Measurements from ENCODE around the gene PRKCQ.

The PRKCQ gene

DNA sequence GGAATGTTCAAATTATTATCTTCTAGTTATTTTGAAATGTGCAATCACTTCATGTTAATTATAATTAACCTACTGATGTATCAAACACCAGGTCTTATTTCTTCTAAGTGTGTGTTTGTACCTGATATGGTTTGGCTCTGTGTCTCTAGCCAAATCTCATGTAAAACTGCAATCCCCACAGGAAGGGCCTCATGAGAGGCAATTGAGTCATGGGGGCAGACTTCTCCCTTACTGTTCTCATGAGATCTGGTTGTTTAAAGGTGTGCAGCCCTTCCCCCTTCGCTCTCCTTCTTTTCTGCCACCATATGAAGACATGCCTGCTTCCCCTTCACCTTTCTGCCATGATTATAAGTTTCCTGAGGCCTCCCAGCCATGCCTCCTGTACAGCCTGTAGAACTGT, 18.6 kb upstream of the PRKCQ start:
- Histone ChIP-seq H3K36me3 (ENCODE audit: control insufficient read depth in 1 of 2, insufficient read depth in 2 of 2, low read length in 2 of 2) (no peaks in the 10 kb centered on the region), H3K9me3 (ENCODE audit: control insufficient read depth in 1 of 2, low read length in 2 of 2) (no peaks in the 10 kb centered on the region), H3K27me3 (ENCODE audit: control insufficient read depth in 1 of 2, insufficient read depth in 2 of 2, low read length in 2 of 2) (no peaks in the 10 kb centered on the region), H3K4me3 (ENCODE audit: low read depth in 1 of 2, low read length in 2 of 2) (no peak overlapping the region), H3K27ac (ENCODE audit: low read depth, low read length) (no peak overlapping the region), H3K4me1 (ENCODE audit: control insufficient read depth in 1 of 2, insufficient read depth in 2 of 2, low read length in 2 of 2) (no peaks in the 10 kb centered on the region), H3K9ac (ENCODE audit: low read depth in 1 of 2, low read length in 2 of 2) (no peak overlapping the region)

DNA sequence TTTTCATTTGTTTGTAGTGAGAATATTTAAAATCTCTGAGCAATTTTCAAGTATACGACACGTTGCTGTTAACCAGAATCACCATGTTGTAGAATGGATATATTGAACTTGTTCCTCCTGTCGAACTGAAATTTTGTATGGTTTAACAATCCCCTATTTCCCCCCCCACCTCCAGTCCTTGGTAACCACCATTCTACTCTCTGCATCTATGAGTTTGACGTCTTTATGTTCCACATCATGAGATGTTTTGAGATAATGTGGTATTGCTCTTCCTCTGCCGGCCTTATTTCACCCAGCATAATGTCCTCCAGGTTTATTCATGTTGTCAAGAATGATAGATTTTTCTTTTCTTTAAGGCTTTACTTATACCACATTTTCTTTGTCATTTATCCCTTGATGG, 17.4 kb upstream of the PRKCQ start:
- no peaks in the 10 kb centered on the region for H3K4me1 ChIP-seq (ENCODE audit: control insufficient read depth in 1 of 2, insufficient read depth in 2 of 2, low read length in 2 of 2)
- H3K9me3 ChIP-seq (ENCODE audit: control insufficient read depth in 1 of 2, low read length in 2 of 2) = no peaks in the 10 kb centered on the region
- no peak overlapping the region for H3K9ac ChIP-seq (ENCODE audit: low read depth in 1 of 2, low read length in 2 of 2)
- no peaks in the 10 kb centered on the region for H3K27me3 ChIP-seq (ENCODE audit: control insufficient read depth in 1 of 2, insufficient read depth in 2 of 2, low read length in 2 of 2)
- no peak overlapping the region for H3K4me3 ChIP-seq (ENCODE audit: low read depth in 1 of 2, low read length in 2 of 2)
- no peaks in the 10 kb centered on the region for H3K36me3 ChIP-seq (ENCODE audit: control insufficient read depth in 1 of 2, insufficient read depth in 2 of 2, low read length in 2 of 2)
- H3K27ac ChIP-seq (ENCODE audit: low read depth, low read length) = no peak overlapping the region

DNA sequence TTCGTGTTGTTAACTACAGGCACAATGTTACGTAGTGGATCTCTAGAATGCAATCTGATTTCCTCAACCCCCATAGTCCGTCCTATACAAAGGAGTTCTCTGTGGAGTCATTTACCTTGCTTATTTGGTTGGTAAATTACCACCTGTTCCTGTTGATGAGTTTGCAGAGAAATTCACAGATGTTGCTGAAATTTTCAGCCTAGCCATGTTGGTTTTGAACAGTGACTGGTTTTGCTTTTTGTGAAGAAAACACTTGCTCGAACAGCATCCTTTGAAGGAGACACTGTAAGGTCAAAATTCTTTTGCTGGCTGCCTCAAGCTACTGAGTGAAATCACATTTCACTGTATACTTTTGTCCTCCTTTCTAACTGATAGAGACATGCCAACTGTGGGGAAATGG, 15.4 kb upstream of the PRKCQ start:
- Histone ChIP-seq H3K4me3 (ENCODE audit: low read depth in 1 of 2, low read length in 2 of 2) (no peak overlapping the region), H3K9me3 (ENCODE audit: control insufficient read depth in 1 of 2, low read length in 2 of 2) (no peaks in the 10 kb centered on the region), H3K4me1 (ENCODE audit: control insufficient read depth in 1 of 2, insufficient read depth in 2 of 2, low read length in 2 of 2) (no peaks in the 10 kb centered on the region), H3K27ac (ENCODE audit: low read depth, low read length) (no peak overlapping the region), H3K27me3 (ENCODE audit: control insufficient read depth in 1 of 2, insufficient read depth in 2 of 2, low read length in 2 of 2) (no peaks in the 10 kb centered on the region), H3K9ac (ENCODE audit: low read depth in 1 of 2, low read length in 2 of 2) (no peak overlapping the region), H3K36me3 (ENCODE audit: control insufficient read depth in 1 of 2, insufficient read depth in 2 of 2, low read length in 2 of 2) (no peaks in the 10 kb centered on the region)

DNA sequence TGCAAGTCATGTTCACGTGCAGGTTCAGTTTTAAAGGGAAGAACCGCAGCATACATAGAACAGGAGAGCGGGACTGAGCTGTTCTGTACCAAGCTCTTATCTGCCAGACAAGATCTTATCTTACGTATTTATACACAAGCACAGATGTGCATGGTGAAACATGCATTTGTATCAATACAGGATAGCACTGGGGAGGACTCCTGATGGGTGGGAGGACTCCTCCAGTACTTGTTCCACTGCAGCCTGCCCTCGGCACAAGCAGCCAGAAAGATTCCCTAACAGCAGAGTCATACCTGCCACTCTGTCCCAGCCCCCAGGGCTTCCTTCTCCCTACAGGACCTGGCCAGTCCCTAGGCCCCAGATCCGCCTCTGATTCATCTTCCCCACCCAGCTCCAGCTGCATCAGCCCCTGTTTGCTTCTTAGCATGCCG, 13.2 kb upstream of the PRKCQ start:
- Histone ChIP-seq H3K27ac (ENCODE audit: low read depth, low read length) (no peak overlapping the region), H3K36me3 (ENCODE audit: control insufficient read depth in 1 of 2, insufficient read depth in 2 of 2, low read length in 2 of 2) (no peaks in the 10 kb centered on the region)

DNA sequence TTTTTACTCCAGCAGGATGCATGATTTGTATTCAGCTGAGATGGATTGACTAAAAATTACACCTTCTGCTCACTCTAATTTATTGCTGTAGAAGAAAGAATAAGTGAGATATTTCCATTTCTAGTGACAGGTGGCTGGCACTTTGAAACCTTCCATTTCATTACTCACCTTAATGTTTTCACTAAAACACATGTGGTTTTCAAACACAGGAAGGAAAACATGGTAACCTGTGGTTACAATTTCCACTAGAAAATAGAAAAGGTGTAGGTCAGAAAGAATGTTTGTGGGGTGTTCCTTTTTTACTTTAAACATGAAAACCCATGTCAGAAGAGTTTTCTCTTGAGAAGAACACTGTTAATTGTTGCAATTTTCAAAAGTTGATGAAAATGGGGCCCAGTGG, 12.0 kb upstream of the PRKCQ start:
- no peaks in the 10 kb centered on the region for H3K9me3 ChIP-seq (ENCODE audit: control insufficient read depth in 1 of 2, low read length in 2 of 2)

More for the DNA sequence above, 13.2 kb upstream of the PRKCQ start:
- Histone ChIP-seq H3K9me3 (ENCODE audit: control insufficient read depth in 1 of 2, low read length in 2 of 2) (no peaks in the 10 kb centered on the region), H3K27me3 (ENCODE audit: control insufficient read depth in 1 of 2, insufficient read depth in 2 of 2, low read length in 2 of 2) (no peaks in the 10 kb centered on the region), H3K9ac (ENCODE audit: low read depth in 1 of 2, low read length in 2 of 2) (no peak overlapping the region), H3K4me1 (ENCODE audit: control insufficient read depth in 1 of 2, insufficient read depth in 2 of 2, low read length in 2 of 2) (no peaks in the 10 kb centered on the region), H3K4me3 (ENCODE audit: low read depth in 1 of 2, low read length in 2 of 2) (no peak overlapping the region)

DNA sequence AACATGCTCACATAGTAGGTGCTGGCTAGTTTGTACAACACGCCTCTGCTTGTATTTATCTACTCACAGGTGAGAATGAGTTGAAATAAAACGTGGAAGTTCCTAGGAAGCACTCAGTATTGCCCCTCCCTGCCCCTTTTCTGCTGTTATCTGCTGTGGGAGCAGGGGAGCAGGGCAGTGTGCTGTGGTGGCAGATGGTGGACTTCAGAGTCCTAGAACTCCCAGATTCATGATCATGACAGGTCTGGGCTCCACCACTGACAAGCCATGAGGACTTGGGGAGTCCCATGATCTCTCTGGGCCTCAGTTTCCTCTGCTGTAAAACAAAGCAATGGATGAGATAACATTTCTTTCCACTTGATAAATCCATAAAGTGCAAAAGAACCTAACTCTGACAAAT, 11.6 kb upstream of the PRKCQ start:
- H3K4me3 ChIP-seq (ENCODE audit: low read depth in 1 of 2, low read length in 2 of 2) = no peak overlapping the region
- H3K27me3 ChIP-seq (ENCODE audit: control insufficient read depth in 1 of 2, insufficient read depth in 2 of 2, low read length in 2 of 2) = no peaks in the 10 kb centered on the region
- no peaks in the 10 kb centered on the region for H3K36me3 ChIP-seq (ENCODE audit: control insufficient read depth in 1 of 2, insufficient read depth in 2 of 2, low read length in 2 of 2)
- H3K4me1 ChIP-seq (ENCODE audit: control insufficient read depth in 1 of 2, insufficient read depth in 2 of 2, low read length in 2 of 2) = no peaks in the 10 kb centered on the region
- H3K9me3 ChIP-seq (ENCODE audit: control insufficient read depth in 1 of 2, low read length in 2 of 2) = no peaks in the 10 kb centered on the region
- H3K27ac ChIP-seq (ENCODE audit: low read depth, low read length) = no peak overlapping the region
- no peak overlapping the region for H3K9ac ChIP-seq (ENCODE audit: low read depth in 1 of 2, low read length in 2 of 2)

More for the DNA sequence above, 12.0 kb upstream of the PRKCQ start:
- Histone ChIP-seq H3K4me1 (ENCODE audit: control insufficient read depth in 1 of 2, insufficient read depth in 2 of 2, low read length in 2 of 2) (no peaks in the 10 kb centered on the region), H3K9ac (ENCODE audit: low read depth in 1 of 2, low read length in 2 of 2) (no peak overlapping the region), H3K36me3 (ENCODE audit: control insufficient read depth in 1 of 2, insufficient read depth in 2 of 2, low read length in 2 of 2) (no peaks in the 10 kb centered on the region), H3K27me3 (ENCODE audit: control insufficient read depth in 1 of 2, insufficient read depth in 2 of 2, low read length in 2 of 2) (no peaks in the 10 kb centered on the region), H3K27ac (ENCODE audit: low read depth, low read length) (no peak overlapping the region), H3K4me3 (ENCODE audit: low read depth in 1 of 2, low read length in 2 of 2) (no peak overlapping the region)

DNA sequence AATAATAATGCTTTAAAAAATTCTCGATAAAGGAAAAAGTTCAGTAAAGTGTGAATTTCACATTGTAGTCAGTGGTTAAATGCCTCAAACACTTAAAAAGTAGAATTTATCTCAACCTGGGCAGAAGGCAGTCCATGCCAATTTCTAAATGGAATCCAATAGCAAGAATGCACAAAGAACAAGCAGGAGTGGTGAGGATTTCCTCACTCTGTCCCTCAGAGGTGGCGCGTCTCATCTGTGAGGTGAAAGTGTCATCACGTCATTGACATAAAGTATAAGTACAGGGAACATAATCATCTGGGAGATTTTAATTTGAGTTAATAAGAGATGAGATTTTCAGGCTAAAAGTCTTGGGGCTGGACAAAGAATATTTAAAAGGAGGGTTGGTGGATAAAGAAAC, 10.0 kb upstream of the PRKCQ start:
- H3K27me3 ChIP-seq (ENCODE audit: control insufficient read depth in 1 of 2, insufficient read depth in 2 of 2, low read length in 2 of 2) = no peaks in the 10 kb centered on the region
- no peak overlapping the region for H3K9ac ChIP-seq (ENCODE audit: low read depth in 1 of 2, low read length in 2 of 2)
- H3K27ac ChIP-seq (ENCODE audit: low read depth, low read length) = no peak overlapping the region
- no peaks in the 10 kb centered on the region for H3K4me1 ChIP-seq (ENCODE audit: control insufficient read depth in 1 of 2, insufficient read depth in 2 of 2, low read length in 2 of 2)
- H3K4me3 ChIP-seq (ENCODE audit: low read depth in 1 of 2, low read length in 2 of 2) = no peak overlapping the region
- no peaks in the 10 kb centered on the region for H3K36me3 ChIP-seq (ENCODE audit: control insufficient read depth in 1 of 2, insufficient read depth in 2 of 2, low read length in 2 of 2)
- H3K9me3 ChIP-seq (ENCODE audit: control insufficient read depth in 1 of 2, low read length in 2 of 2) = no peaks in the 10 kb centered on the region

DNA sequence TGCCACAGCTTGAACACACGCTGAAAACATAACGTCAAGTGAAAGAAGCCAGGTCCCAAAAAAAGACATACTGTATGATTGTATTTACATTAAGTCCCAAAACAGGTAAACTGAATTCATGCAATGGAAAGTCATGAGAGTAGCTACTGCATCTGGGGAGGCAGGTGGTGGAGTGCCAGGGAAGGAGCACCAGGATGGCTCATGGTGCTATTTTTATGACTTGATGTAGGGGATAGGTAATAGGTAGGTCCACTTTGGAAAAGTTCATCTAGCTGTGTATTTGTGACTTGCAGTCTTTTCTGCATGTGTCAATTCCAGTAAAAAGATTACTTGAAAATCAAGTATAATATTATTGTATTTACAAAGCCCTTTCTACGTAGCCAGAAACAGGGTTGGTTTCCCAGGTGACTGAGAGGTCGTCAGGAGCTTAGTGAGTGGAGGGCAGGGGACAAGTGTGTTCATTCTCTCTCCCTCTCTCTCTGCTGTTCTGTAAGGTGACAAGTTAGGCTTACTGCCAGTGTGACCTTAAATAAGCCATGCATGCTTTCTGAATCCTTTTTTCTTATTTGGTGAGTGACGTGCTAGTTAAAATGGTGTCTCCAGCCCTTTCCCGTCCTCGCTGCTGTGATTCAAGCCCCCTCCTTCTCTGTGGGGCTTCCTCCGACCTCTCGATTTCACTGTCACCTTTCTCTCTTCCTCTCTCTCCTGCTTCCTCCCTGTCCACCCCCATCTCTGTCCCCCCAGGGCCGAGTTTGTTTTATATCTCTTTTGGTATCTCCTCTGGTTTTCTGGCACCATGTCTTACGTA, 9.4 kb upstream of the PRKCQ start:
- no peak overlapping the region for H3K9ac ChIP-seq (ENCODE audit: low read depth in 1 of 2, low read length in 2 of 2)
- no peaks in the 10 kb centered on the region for H3K4me1 ChIP-seq (ENCODE audit: control insufficient read depth in 1 of 2, insufficient read depth in 2 of 2, low read length in 2 of 2)
- no peaks in the 10 kb centered on the region for H3K9me3 ChIP-seq (ENCODE audit: control insufficient read depth in 1 of 2, low read length in 2 of 2)
- H3K27me3 ChIP-seq (ENCODE audit: control insufficient read depth in 1 of 2, insufficient read depth in 2 of 2, low read length in 2 of 2) = no peaks in the 10 kb centered on the region
- no peaks in the 10 kb centered on the region for H3K36me3 ChIP-seq (ENCODE audit: control insufficient read depth in 1 of 2, insufficient read depth in 2 of 2, low read length in 2 of 2)
- H3K4me3 ChIP-seq (ENCODE audit: low read depth in 1 of 2, low read length in 2 of 2) = no peak overlapping the region
- no peak overlapping the region for H3K27ac ChIP-seq (ENCODE audit: low read depth, low read length)

DNA sequence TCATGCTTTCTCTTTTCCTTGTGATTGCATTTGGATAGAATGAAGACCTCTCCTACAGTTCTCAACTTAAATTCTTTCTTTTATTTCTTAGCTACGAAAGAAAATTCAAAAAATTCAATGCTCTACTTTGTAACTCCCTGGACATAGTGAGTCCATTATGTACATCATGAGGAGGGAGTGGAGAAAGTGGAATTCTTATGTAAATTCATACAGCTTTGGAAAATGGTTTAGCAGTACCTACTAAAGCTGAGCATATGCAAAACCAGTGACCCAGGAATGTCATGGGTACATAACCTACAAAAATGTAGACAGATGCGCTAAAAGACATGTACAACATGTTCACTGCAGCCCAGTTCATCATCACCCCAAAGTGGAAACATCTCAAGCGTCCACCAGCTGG, 8.8 kb upstream of the PRKCQ start:
- no peaks in the 10 kb centered on the region for H3K4me1 ChIP-seq (ENCODE audit: control insufficient read depth in 1 of 2, insufficient read depth in 2 of 2, low read length in 2 of 2)
- no peaks in the 10 kb centered on the region for H3K9me3 ChIP-seq (ENCODE audit: control insufficient read depth in 1 of 2, low read length in 2 of 2)
- H3K27ac ChIP-seq (ENCODE audit: low read depth, low read length) = no peak overlapping the region
- no peaks in the 10 kb centered on the region for H3K36me3 ChIP-seq (ENCODE audit: control insufficient read depth in 1 of 2, insufficient read depth in 2 of 2, low read length in 2 of 2)
- H3K9ac ChIP-seq (ENCODE audit: low read depth in 1 of 2, low read length in 2 of 2) = no peak overlapping the region
- H3K4me3 ChIP-seq (ENCODE audit: low read depth in 1 of 2, low read length in 2 of 2) = no peak overlapping the region
- no peaks in the 10 kb centered on the region for H3K27me3 ChIP-seq (ENCODE audit: control insufficient read depth in 1 of 2, insufficient read depth in 2 of 2, low read length in 2 of 2)

DNA sequence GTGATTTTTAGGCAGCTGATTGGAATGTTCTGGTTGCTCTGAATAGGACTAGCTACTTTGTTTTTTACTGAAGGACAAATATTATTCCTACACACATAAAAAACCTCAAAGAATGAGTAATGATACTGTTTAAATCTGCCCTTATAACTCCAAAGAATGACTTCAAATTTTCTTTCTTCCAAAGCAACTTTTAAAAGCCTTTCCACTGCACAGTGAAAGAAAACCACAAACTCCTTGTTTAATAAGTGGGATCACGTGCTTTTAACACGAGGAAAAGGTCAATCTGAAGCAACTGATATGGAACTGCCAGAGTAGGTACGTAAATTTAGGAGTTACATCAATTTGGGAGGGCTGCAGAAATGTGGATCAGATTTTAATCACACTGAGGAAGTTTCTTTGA, 8.0 kb upstream of the PRKCQ start:
- H3K27ac ChIP-seq (ENCODE audit: low read depth, low read length) = no peak overlapping the region
- no peaks in the 10 kb centered on the region for H3K36me3 ChIP-seq (ENCODE audit: control insufficient read depth in 1 of 2, insufficient read depth in 2 of 2, low read length in 2 of 2)
- no peaks in the 10 kb centered on the region for H3K4me1 ChIP-seq (ENCODE audit: control insufficient read depth in 1 of 2, insufficient read depth in 2 of 2, low read length in 2 of 2)
- no peaks in the 10 kb centered on the region for H3K9me3 ChIP-seq (ENCODE audit: control insufficient read depth in 1 of 2, low read length in 2 of 2)
- H3K27me3 ChIP-seq (ENCODE audit: control insufficient read depth in 1 of 2, insufficient read depth in 2 of 2, low read length in 2 of 2) = no peaks in the 10 kb centered on the region
- no peak overlapping the region for H3K9ac ChIP-seq (ENCODE audit: low read depth in 1 of 2, low read length in 2 of 2)
- H3K4me3 ChIP-seq (ENCODE audit: low read depth in 1 of 2, low read length in 2 of 2) = no peak overlapping the region
